ENCODE data around the gene SPEM1.

The SPEM1 gene

GRCh38 chr17:7440113-7440833, 20.1 kb downstream of the SPEM1 start:
- peak; percentile 51 for DNase-seq (ENCODE audit: low read depth, low spot score)

- peak; percentile 79 for DNase-seq (ENCODE audit: low read depth, low spot score)
These were observed 20.7 kb downstream of the SPEM1 start for GRCh38 chr17:7440834-7441195.

- peak; percentile 39 for DNase-seq (ENCODE audit: low read depth, low spot score)
These were observed 21.1 kb downstream of the SPEM1 start for GRCh38 chr17:7441266-7441665.

- DNase-seq (ENCODE audit: low read depth, low spot score), result no peak
These were observed 22.0 kb downstream of the SPEM1 start for GRCh38 chr17:7442142-7442541.

GRCh38 chr17:7443499-7444485, 23.7 kb downstream of the SPEM1 start:
- DNase-seq (ENCODE audit: low read depth, low spot score), result no peak

GRCh38 chr17:7444682-7445618, 24.8 kb downstream of the SPEM1 start, which contains the start of gene CHRNB1:
CHRNB1 (plus strand) TSS chr17:7445061; CDS start chr17:7445128, 67 bp downstream.
- peak; percentile 48 for DNase-seq (ENCODE audit: low read depth, low spot score)

GRCh38 chr17:7445619-7445968, 25.5 kb downstream of the SPEM1 start:
- DNase-seq (ENCODE audit: low read depth, low spot score), result no peak

GRCh38 chr17:7448461-7448860, 28.3 kb downstream of the SPEM1 start:
- no peak for DNase-seq (ENCODE audit: low read depth, low spot score)

- DNase-seq (ENCODE audit: low read depth, low spot score), result no peak
These were observed 39.9 kb downstream of the SPEM1 start for GRCh38 chr17:7459961-7460545.

GRCh38 chr17:7460850-7461660, 40.9 kb downstream of the SPEM1 start:
- no peak for DNase-seq (ENCODE audit: low read depth, low spot score)

- DNase-seq (ENCODE audit: low read depth, low spot score), result no peak
These were observed 42.6 kb downstream of the SPEM1 start for GRCh38 chr17:7462474-7463371.

- DNase-seq (ENCODE audit: low read depth, low spot score), result no peak
These were observed 43.3 kb downstream of the SPEM1 start for GRCh38 chr17:7463372-7463846.

- no peak for DNase-seq (ENCODE audit: low read depth, low spot score)
These were observed 44.0 kb downstream of the SPEM1 start for GRCh38 chr17:7464081-7464480.

GRCh38 chr17:7465597-7466275, 45.6 kb downstream of the SPEM1 start:
- DNase-seq (ENCODE audit: low read depth, low spot score), result no peak

- DNase-seq (ENCODE audit: low read depth, low spot score), result no peak
These were observed 46.2 kb downstream of the SPEM1 start for GRCh38 chr17:7466318-7466638.

GRCh38 chr17:7466639-7467341, 46.7 kb downstream of the SPEM1 start:
- peak; percentile 65 for DNase-seq (ENCODE audit: low read depth, low spot score)

GRCh38 chr17:7467498-7467897, 47.4 kb downstream of the SPEM1 start:
- DNase-seq (ENCODE audit: low read depth, low spot score), result no peak

- no peak for DNase-seq (ENCODE audit: low read depth, low spot score)
These were observed 48.2 kb downstream of the SPEM1 start for GRCh38 chr17:7468290-7468689.

Measured in astrocyte of the hippocampus (primary cell).